Measurements from ENCODE around the gene EZH2.
A peak's percentile ranks its signal among the peaks of the same experiment; 100 is the strongest.

EZH2 gene

DNA sequence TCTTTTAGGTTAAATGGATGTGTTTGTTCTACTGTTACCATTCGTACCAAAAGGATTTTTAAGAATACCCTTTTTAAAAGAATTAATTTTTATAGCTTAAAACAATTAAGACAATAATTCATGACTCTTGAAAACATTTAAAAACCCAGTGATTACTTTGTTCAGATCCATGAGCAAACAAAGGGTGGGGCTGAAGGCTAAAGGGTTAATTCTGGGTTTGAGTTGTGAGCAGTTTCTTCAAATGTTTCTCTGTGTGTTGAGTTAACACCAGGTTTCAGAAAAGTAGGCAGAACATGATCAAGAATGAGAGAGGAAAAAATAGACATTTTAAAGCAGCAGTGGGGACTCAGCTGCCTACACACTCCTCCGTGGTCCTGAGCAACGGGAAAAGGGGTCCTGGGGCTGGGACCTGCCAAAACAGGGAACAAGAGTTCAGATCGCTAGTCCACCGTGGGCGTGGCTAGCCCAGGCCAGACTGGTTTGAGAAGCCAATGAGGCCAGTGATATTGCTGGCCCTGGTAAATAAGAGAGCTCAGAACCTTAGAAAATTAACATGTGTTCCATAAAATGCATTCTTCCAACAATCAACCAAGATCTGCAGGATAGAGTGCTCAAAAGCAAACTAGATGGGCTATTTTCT lies 14.9 kb upstream of the EZH2 start:
- DNase-seq (ENCODE audit: low read depth) = no peak

DNA sequence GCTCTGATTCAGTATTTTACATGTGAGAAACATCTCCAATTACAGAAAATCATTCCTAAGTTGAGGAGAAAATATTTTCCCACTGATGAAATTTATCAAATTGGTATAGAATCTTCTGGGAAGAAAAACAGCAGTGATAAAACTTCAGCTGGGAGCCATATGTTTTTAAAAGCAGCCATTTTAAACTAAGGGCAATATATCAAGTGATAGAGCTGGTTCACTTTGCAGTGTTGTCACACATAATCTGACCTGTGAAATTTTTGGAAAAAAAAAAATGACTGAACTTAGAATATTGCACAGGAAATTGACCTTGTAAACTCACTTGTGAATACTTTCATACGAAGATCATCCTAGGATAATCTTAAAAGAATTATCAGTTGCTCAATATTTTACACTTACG lies 10.5 kb upstream of the EZH2 start:
- no peak for DNase-seq (ENCODE audit: low read depth)

DNA sequence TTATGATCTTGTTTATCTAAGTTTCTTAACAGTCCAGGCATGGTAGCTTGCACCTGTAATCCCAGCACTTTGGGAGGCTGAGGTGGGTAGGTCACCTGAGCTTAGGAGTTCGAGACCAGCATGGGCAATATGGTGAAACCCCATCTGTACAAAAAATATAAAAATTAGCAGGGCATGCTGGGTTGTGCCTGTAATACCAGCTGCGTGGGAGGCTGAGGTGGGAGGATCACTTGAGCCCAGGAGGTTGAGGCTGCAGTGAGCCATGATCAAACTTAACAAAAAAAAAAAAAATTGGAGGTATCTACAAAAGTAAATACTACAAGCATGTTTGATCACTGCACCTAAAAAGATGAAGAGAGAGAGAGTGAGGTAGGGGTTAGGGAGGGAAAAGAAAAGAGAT lies 9.0 kb upstream of the EZH2 start:
- DNase-seq (ENCODE audit: low read depth) = no peak

DNA sequence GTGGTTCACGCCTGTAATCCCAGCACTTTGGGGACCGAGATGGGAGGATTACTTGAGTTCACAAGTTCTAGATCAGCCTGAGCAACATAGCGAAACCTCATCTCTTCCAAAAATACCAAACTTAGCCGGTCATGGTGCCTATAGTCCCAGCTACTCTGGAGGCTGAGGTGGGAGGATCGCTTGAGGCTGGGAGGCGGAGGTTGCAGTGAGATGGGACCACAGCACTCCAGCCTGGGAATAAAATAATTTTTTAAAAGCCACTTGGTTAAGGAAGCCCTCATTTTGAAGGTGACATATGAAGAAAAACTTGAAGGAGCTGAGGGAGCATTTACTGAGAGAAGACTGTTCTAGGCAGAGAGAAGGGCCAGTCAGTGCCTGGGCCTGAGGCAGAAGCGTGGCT lies 4.2 kb upstream of the EZH2 start:
- no peak for DNase-seq (ENCODE audit: low read depth)

DNA sequence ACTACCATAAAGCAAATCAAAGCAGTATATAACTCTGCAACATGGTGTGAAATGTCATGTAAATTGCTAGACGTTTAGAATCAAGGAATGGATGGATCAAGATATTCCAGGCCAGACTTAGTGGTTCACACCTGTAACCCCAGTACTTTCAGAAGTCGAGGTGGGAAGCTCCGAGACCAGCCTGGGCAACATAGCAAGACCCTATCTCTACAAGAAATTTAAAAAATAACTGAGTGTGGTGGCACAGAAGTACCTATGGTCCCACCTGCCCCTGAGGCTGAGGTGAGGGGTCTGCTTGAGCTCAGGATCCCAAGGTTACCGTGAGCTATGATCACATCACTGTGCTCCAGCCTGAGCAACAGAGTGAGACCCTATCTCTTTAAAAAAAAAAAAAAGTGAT lies 2.8 kb upstream of the EZH2 start:
- DNase-seq (ENCODE audit: low read depth) = no peak

DNA sequence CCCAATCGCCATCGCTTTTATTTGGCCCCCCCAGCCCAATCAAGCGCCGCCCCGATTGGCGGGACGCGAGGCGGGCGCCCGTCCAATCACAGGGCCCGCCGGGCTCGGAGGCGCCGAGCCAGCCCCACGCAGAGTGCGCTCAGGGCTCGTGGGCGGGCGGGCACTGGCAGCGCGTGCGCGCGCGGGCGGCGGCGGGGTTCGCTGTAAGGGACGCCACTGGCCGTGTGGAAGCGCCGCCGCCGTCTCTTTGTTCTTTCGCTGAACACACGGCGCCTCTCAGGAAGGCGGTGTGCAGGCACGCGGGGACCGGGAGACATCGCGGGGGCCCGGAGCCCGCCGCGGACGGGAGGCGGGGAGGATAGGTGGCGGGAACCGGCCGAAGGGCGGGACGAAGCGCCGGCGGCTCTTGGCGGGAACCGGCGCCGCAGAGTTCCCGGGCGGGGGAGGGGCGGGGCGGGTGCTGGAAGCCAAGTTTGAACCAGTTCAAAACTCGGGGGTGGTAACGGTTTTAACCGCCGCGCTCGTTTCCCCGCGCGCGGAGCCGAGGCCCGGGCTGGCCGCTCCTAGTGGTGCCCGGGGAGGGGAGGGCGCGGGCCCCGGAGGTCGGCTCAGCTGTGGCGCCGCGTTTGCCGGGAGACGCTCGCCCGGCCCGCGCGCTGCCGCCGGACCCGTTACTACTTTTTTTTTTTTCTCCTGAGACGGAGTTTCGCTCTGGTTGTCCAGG lies 370 bp upstream of the EZH2 start:
- peak; percentile 89 for DNase-seq (ENCODE audit: low read depth)

DNA sequence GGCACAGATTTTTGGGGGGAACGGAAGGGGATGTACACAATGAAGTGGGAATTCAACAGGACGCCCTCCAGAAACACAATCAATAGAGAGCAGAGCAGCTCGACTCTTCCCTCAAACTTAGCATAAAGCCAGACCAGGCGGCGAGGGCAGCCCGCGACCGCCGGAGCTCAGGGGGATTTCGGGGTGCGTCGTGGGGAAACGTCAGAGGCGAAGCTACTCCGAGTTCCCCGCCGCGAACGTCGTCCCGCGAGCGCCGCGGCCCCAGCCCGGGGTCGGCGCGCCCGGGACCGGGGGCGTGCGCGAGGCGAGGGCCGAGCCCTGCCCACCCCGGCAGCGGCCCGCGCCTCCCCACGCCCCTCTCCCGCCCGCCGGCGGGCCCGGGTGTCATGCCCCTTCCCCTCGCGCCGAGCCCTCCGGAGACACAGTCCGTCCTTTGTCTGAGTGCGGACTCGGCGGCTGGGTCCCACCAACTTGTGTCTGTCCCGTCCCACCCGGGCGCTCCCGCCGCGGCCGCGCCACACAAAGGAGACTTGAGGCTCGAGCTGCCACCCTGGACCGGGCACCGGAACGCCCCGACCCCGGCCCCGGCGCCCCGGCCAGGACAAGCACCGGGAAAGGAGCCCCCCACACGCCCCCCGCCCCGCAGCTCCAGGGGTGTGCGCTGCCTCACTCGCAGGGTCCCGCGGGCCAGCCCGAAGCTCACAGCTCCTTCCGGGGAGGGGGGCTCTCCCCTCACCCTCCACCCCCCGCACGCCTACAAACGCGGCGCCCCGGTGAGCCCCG lies 634 bp downstream of the EZH2 start:
- DNase-seq (ENCODE audit: low read depth) = peak; percentile 22

DNA sequence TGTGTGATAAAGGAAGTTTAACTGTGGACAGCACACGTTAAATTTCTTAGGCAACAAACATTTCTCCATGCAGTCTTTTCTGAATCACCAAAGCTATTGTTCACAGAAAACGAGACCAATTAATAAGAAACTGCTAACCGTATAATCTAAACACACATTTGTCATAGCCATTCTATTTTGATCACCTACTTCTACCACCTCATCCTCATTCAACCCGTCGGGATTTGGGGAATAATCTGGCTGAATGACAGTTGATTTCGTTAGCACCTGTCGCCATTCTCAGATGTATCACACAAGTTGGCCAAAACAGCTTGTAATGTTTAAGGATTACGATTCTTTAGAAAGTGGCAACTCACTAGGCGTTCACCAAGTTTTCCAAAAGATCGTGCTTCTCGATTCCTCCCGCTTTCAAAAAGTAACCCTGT lies 1.2 kb downstream of the EZH2 start:
- no peak for DNase-seq (ENCODE audit: low read depth)

DNA sequence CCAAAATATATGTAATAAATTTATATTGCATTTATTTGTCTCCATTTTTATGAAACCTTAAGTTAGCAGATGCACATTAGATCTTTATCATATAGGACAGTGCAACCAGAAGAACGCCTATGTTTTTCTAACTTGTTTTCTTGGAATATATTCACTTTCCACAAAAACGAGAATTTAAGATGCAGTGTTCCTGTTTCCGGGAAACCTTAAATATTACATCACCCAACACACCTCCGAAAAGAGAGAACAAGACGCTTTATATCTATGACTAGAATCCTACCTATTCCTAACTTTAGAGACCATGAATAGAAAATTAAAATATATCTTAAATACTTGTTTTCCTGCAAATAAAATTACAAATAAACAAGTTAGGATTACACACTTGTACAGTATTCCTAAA lies 1.9 kb downstream of the EZH2 start:
- DNase-seq (ENCODE audit: low read depth) = no peak

DNA sequence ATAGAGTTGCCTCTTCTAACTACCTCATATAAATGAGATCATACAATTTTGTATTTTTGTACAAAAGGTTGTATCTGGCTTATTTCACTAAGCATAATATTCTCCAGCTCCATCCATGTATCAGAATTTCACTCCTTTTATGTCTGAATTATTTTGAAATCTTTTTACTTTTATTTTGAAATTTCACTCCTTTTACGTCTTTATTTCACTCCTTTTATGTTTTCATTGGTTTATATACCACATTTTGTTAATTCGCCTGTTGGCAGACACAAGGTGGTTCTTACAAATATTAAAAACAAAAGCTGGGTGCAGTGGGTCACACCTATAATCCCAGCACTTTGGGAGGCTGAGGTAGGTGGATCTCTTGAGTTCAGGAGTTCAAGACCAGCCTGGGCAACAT lies 5.8 kb downstream of the EZH2 start:
- DNase-seq (ENCODE audit: low read depth) = no peak

DNA sequence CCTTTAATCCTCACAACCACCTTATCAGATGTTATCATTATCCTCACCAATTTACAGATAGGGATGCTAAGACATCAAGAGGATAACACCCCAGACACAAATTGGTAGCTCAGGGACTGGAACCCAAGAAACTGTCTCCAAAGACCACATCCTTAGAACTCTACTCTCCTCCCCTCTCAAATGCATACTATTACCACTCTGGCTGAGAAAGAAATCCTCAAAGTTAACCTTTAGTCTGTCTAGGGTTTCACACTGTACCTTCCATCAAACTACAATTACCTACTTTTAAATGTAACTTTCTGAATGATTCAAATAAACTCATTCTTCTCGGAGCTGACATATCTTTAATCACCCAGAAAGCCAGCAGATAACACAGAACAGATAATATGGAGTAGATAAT lies 6.6 kb downstream of the EZH2 start:
- DNase-seq (ENCODE audit: low read depth) = no peak

DNA sequence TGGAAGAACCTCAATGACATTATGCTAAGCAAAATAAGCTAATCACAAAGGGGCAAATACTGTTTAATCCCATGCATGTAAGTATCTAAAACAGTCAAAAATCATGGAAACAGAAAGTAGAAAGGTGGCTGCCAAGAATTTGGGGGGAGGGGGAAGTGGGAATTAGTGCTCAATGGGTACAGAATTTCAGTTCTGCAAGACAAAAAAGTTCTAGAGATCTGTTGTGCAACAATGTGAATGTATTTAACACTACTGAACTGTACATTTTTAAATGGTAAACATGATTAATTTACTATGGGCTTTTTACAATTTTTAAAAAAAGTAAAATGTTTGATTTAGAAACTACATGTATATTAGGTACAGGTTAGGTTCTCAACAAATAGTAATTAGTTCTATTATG lies 11.9 kb downstream of the EZH2 start:
- no peak for DNase-seq (ENCODE audit: low read depth)

DNA sequence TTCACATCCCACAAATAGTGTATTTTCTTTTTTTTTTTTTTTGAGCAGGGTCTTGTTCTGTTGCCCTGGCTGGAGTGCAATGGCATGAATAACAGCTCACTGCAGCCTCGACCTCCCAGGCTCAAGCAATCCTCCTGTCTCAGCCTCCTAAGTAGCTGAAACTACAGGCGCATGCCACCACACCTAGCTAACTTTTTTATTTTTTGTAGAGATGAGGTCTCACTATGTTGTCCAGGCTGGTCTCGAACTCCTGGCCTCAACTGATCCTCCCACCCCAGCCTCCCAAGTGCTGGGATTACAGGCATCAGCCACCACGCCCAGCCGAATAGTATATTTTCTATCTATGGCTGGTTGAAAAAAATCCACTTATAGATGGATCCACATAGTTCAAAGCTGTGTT lies 12.5 kb downstream of the EZH2 start:
- DNase-seq (ENCODE audit: low read depth) = no peak

DNA sequence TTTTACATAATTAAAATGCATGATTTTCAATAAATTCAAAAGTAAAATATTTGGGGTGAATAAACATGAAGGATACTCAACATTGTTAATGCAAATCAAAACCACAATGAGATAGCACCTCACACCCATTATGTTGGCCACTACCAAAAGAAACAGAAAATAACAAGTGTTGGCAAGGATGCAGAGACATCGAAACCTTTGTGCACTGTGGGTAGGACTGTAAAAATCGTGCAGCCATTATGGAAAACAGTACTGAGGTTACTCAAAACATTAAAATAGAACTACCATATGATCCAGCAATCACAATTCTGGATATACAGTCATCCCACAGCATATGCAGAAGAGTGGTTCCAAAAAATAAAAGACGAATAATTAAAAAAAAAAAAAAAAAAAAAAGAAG lies 13.1 kb downstream of the EZH2 start:
- no peak for DNase-seq (ENCODE audit: low read depth)

DNA sequence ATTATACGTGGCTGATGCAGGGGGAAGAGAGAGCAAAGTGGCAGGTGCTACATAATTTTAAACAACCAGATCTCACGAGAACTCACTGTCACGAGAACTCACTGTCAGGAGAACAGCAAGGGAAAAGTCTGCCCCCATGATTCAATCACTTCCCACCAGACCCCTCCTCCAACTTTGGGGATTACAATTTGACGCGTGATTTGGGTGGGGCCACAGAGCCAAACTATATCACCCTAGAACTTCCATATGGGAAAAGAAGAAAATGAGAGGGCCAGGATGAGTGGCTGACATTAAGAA lies 15.8 kb downstream of the EZH2 start:
- no peak for DNase-seq (ENCODE audit: low read depth)

DNA sequence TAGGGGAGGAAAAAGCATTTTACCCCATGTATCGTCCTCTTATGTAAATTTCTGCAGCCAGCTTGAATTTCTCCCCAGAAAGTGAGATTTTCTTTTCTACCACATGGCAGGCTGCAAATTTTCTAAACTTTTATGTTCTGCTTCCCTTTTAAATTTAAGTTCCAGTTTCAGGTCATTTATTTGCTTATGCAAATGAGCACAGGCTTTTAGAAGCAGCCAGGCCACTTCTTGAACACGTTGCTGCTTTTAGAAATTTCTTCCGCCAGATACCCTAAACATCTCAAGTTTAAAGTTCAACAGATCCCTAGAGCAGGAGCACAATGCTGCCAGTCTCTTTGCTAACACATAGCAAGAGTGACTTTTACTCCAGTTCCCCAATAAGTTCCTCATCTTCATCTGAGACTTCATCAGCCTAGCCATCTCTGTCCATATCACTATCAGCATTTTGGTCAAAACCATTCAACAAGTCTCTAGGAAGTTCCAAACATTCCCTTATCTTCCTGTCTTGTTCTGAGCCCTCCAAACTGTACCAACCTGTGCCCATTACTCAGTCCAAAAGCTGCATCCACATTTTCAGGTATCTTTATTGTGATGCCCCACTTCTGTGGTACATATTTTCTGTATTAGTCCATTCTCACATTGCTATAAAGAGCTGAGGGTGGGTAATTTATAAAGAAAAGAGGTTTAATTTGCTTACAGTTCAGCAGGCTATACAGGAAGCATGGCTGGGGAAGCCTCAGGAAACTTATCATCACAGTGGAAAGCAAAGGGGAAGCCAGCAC lies 16.3 kb downstream of the EZH2 start:
- no peak for DNase-seq (ENCODE audit: low read depth)

DNA sequence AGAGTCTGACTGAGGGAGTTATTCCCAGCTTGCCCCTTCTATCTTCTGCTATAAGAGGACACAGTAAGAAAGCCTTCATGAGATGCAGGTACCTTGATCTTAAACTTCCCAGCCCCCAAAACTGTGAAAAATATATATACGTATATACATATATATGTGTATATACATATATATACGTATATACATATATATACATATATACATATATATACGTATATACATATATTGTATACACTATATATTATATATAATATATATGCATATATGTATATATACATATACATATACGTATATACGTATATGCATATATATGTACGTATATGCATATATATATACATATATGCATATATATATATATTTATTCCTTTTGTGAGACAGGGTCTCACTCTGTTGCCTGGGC lies 17.7 kb downstream of the EZH2 start:
- DNase-seq (ENCODE audit: low read depth) = no peak

DNA sequence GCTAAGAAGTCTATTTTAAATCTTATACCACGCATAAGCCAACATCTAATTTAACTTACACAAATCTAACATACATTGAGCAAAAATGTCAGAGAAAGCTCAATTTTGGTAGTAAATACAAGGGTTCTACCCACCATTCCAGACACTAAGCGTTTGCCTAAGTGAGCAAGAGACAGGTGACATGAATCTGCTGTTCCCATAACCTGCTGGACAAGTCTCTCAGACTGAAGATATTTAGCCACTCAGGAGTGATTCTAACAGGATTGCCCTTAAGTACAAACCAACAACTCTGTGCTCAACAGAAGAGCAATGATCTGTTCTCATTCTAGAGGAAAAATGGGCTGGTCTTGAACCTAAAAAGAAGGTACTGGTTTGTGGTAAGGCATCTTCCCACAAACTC lies 18.8 kb downstream of the EZH2 start:
- no peak for DNase-seq (ENCODE audit: low read depth)

DNA sequence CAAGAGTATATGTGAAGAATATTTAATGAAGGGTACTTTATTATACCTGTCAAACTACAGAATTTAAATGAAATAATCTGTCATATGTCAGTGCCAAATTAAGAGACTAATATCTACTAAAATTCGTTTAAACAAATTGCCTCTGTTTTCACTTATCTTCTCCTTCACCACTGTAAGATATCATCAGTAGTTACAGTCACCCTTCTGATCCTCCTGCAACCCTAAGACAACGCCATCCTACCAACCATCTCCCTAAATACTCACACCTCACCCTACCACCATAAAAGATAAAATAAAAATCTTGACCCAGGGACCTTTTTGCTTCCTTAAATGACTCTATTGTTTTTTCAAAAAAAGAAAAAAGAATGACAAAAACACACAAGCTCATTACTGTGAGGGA lies 20.8 kb downstream of the EZH2 start:
- DNase-seq (ENCODE audit: low read depth) = no peak

DNA sequence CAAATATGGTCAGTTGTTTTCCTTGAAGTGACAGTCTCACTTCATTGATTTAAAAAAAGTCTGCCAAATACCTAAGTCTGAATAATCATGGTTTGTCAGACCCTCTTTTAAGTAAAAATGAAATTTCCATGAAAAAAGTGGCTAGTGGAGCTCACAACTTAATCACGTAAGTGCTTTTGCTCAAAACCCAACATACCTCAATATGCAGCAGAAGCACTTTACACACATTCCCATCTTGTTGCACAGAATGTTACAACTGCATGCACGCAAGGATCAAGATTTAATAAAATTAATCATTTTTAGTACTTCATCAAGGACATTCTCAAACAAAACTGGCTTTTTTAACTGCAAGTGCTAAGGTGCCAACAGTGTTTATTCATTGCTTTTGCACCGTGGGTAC lies 21.6 kb downstream of the EZH2 start:
- no peak for DNase-seq (ENCODE audit: low read depth)

DNA sequence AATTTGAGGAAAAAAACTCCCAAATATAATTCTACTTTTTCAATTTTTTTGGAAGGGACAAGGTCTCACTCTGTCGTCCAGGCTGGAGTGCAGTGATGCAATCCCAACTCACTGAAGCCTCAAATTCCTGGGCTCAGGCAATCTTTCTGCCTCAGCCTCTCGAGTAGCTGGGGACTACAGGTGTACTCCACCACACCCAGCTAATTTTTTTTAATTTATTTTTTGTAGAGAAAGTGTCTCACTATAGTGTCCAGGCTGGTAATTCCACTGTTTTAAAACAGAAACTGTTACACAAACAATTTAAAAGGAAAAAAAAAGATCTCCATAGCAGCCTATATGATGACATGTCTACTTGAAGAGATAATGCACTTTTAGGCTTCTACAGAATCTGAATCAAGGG lies 25.6 kb downstream of the EZH2 start:
- DNase-seq (ENCODE audit: low read depth) = no peak

DNA sequence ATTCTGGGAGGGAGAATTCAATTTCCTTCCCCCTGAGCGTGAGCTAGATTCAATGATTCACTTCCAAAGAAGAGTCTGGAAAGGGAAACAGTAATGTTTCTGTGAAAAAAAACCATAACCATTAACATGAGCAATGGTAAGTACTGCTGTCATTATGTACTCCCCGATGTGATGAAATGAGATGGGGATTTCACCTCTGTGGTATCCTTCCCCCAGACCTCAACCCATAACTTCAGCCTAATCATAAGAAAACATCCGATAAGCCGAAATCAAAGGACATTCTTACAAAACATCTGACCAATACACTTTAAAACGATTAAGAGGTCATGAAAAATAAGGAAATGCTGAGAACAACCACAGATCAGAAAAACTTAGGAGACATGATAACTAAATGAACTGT lies 27.2 kb downstream of the EZH2 start:
- DNase-seq (ENCODE audit: low read depth) = no peak

DNA sequence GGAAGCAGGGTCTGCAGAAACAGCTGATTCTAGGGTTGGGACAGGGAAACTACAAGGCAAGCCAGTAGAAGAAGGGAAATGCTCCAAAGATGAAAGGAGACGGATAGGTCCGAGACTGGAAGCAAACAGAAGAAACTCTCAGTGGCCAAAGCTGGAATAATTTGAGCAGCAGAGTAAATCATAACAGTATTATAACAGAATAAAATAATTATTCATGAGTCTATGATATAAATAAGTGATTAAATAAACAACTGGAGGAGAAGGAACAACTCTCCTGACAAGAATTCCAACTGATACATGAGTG lies 27.6 kb downstream of the EZH2 start:
- no peak for DNase-seq (ENCODE audit: low read depth)

All from stimulated activated CD8-positive, alpha-beta memory T cell treated with anti-CD3 and anti-CD28 coated beads, Interleukin-15, amount 100 ng/mL, for 24 hours (primary cell).